CD14-positive monocyte (primary cell): ENCODE data around the gene SEPTIN3. TPM values are rescaled to one million over a fixed set of nuclear protein-coding genes. Genes with fewer than 3 reads are reported as not detected.

Source experiments
- DNase-seq, 3 donors: peaks; one replicate each; pipeline ENCODE4 v3.0.0-alpha.2; 2011 to 2022
- H2AFZ ChIP-seq: 2 replicates; pipeline ENCODE4 v1.6.0; 2012; ENCODE audit warnings: mild to moderate bottlenecking, low read depth, low read length, inconsistent platforms; ENCODE audit not compliant: insufficient read depth, poor library complexity, severe bottlenecking
- H3K27ac ChIP-seq, 2 donors: 1 replicate in 1 of 2; 2 replicates in 1 of 2; pipeline ENCODE4 v1.5.1; 2012 to 2013; ENCODE audit warnings: low read length in 2 of 2, control low read depth in 1 of 2, inconsistent platforms in 1 of 2, low read depth in 1 of 2, mild to moderate bottlenecking in 1 of 2
- H3K27me3 ChIP-seq, 2 donors: one replicate each; pipeline versions ENCODE4 v1.6.0 to v1.6.1; 2011 to 2013; ENCODE audit warnings: low read length in 2 of 2; ENCODE audit not compliant: control insufficient read depth in 2 of 2, insufficient read depth in 2 of 2
- H3K36me3 ChIP-seq, 2 donors: replicated peaks in 1 of 2; 1 replicate in 1 of 2; 2 replicates in 1 of 2; pipeline versions ENCODE4 v1.5.1 to v1.6.1; 2012 to 2013; ENCODE audit warnings: low read length in 2 of 2, control low read depth in 1 of 2, inconsistent platforms in 1 of 2, mild to moderate bottlenecking in 1 of 2; ENCODE audit not compliant: insufficient read depth in 2 of 2, control insufficient read depth in 1 of 2
- H3K4me1 ChIP-seq, 2 donors: 1 replicate in 1 of 2; 2 replicates in 1 of 2; pipeline versions ENCODE4 v1.5.1 to v1.6.1; 2012 to 2013; ENCODE audit warnings: low read length in 2 of 2, control low read depth in 1 of 2, inconsistent platforms in 1 of 2, mild to moderate bottlenecking in 1 of 2, moderate library complexity in 1 of 2; ENCODE audit not compliant: insufficient read depth in 2 of 2, control insufficient read depth in 1 of 2
- H3K4me2 ChIP-seq: replicated peaks from 2 replicates; pipeline ENCODE3; 2012; ENCODE audit warnings: low read length, moderate library complexity, mild to moderate bottlenecking; ENCODE audit not compliant: poor library complexity, severe bottlenecking; ENCODE audit errors: extremely low read depth
- H3K4me3 ChIP-seq, 3 experiments: fragments of 200-600 bp in 1 of 3; sonication (generic) in 1 of 3; replicated peaks in 1 of 3; 1 replicate in 2 of 3; 2 replicates in 1 of 3; pipeline ENCODE4 v1.5.1; 2011 to 2013; ENCODE audit warnings: low read length in 3 of 3, mild to moderate bottlenecking in 3 of 3, control low read depth in 2 of 3, low read depth in 2 of 3, inconsistent platforms in 1 of 3, moderate library complexity in 1 of 3
- H3K79me2 ChIP-seq: 2 replicates; pipeline ENCODE4 v1.6.0; 2012; ENCODE audit warnings: mild to moderate bottlenecking, control low read depth, inconsistent platforms, low read length, moderate library complexity; ENCODE audit not compliant: insufficient read depth
- H3K9ac ChIP-seq: 2 replicates; pipeline ENCODE4 v1.6.0; 2017; ENCODE audit warnings: low read length, mild to moderate bottlenecking; ENCODE audit not compliant: insufficient read depth, poor library complexity, severe bottlenecking
- H3K9me3 ChIP-seq, 2 donors: replicated peaks in 1 of 2; 1 replicate in 1 of 2; 2 replicates in 1 of 2; pipeline versions ENCODE4 v1.5.1 to v1.6.1; 2012 to 2013; ENCODE audit warnings: low read length in 2 of 2, control low read depth in 1 of 2; ENCODE audit not compliant: control insufficient read depth in 1 of 2, insufficient read depth in 1 of 2
- H4K20me1 ChIP-seq: 2 replicates; pipeline ENCODE4 v1.6.0; 2012; ENCODE audit warnings: mild to moderate bottlenecking, low read length, control low read depth, moderate library complexity; ENCODE audit not compliant: insufficient read depth
- H3K27ac Mint-ChIP-seq, 7 donors: one replicate each; pipeline ENCODE4 v1.8.0; 2020; ENCODE audit warnings: mild to moderate bottlenecking in 7 of 7, mixed read lengths in 7 of 7, moderate library complexity in 6 of 7, inconsistent platforms in 2 of 7
- H3K27me3 Mint-ChIP-seq, 3 donors: one replicate each; pipeline ENCODE4 v1.8.0; 2021 to 2022; ENCODE audit warnings: low read depth in 3 of 3, mild to moderate bottlenecking in 3 of 3, mixed read lengths in 3 of 3, moderate library complexity in 3 of 3, inconsistent platforms in 1 of 3
- H3K36me3 Mint-ChIP-seq, 2 donors: one replicate each; pipeline ENCODE4 v1.8.0; 2020; ENCODE audit warnings: mixed read lengths in 2 of 2, inconsistent platforms in 1 of 2, mild to moderate bottlenecking in 1 of 2
- H3K4me1 Mint-ChIP-seq: one replicate; pipeline ENCODE4 v1.8.0; 2020; ENCODE audit warnings: mild to moderate bottlenecking, mixed read lengths
- H3K4me3 Mint-ChIP-seq, 2 donors: one replicate each; pipeline ENCODE4 v1.8.0; 2020; ENCODE audit warnings: mild to moderate bottlenecking in 2 of 2, mixed read lengths in 2 of 2, moderate library complexity in 1 of 2
- H3K9me3 Mint-ChIP-seq, 7 donors: one replicate each; pipeline ENCODE4 v1.8.0; 2020 to 2022; ENCODE audit warnings: mixed read lengths in 7 of 7, mild to moderate bottlenecking in 6 of 7, moderate library complexity in 6 of 7, inconsistent platforms in 2 of 7
- WGBS: methylation state at CpG from one replicate; pipeline ENCODE4 v1.1.5; 2013; ENCODE audit warnings: missing lambda C conversion rate; ENCODE audit not compliant: insufficient coverage; 5-methylcytosine and 5-hydroxymethylcytosine counted together
- intact Hi-C, 2 donors: fragments of 100-400 bp; cut with micrococcal nuclease; formaldehyde crosslinking; loops; one replicate each; pipeline versions ENCODE4 v1.15.0 to v1.15.1; 2023
- polyA plus RNA-seq, 3 donors: library from polyadenylated mRNA; depleted of rRNA in 1 of 3; unstranded in 2 of 3; stranded (reverse) in 1 of 3; fragments of 300-500 nt in 2 of 3; fragments of >200 nt in 1 of 3; fragmentation: Illumina TruSeq in 2 of 3; gene quantifications; 1 replicate in 2 of 3; 2 replicates in 1 of 3; pipeline ENCODE4 v1.2.3, GENCODE V29; 2012 to 2021
- TF ChIP-seq, protein P1 (sequence below): fragments of 200-600 bp; IDR thresholded peaks from one replicate; pipeline ENCODE4 v1.8.0; 2022; ENCODE audit warnings: antibody characterized with exemption, mild to moderate bottlenecking

SEPTIN3 gene
- polyA plus RNA-seq, 3 donors = 0.06 to 0.20 TPM; not detected in 1

DNA sequence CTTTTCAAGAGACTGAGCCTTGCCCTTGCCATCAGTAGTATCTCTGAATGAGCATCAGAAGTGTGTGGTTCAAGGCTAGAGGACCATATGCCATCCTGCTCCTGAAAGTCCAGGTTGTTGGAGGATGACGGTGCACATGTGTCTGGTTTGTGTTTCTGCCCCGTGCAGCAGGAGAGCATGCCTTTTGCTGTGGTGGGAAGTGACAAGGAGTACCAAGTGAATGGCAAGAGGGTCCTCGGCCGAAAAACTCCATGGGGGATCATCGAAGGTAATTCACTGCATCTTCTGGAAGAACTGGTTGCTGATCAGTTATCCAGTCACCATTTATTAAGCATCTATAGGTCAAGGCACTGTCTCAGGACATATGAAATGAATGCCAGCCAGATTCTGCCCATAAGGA lies 23.3 kb downstream of the SEPTIN3 start:
- no peaks in the 10 kb centered on the region for H3K4me1 ChIP-seq
- no peaks in the 10 kb centered on the region for H3K79me2 ChIP-seq
- H4K20me1 ChIP-seq = no peaks in the 10 kb centered on the region
- H3K4me2 ChIP-seq = no peak overlapping the region
- no peaks in the 10 kb centered on the region for H3K9me3 Mint-ChIP-seq
- H3K27ac ChIP-seq = no peak overlapping the region
- TF ChIP-seq, protein P1, sequence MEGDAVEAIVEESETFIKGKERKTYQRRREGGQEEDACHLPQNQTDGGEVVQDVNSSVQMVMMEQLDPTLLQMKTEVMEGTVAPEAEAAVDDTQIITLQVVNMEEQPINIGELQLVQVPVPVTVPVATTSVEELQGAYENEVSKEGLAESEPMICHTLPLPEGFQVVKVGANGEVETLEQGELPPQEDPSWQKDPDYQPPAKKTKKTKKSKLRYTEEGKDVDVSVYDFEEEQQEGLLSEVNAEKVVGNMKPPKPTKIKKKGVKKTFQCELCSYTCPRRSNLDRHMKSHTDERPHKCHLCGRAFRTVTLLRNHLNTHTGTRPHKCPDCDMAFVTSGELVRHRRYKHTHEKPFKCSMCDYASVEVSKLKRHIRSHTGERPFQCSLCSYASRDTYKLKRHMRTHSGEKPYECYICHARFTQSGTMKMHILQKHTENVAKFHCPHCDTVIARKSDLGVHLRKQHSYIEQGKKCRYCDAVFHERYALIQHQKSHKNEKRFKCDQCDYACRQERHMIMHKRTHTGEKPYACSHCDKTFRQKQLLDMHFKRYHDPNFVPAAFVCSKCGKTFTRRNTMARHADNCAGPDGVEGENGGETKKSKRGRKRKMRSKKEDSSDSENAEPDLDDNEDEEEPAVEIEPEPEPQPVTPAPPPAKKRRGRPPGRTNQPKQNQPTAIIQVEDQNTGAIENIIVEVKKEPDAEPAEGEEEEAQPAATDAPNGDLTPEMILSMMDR = no peak
- peaks cover 11 to 28% (median 14%) of the 10 kb centered on the region in 3 donors for H3K27me3 Mint-ChIP-seq
- H3K27me3 ChIP-seq = peaks cover 0 to 5% of the 10 kb centered on the region in 2 donors
- H3K9me3 ChIP-seq = no peaks in the 10 kb centered on the region
- H2AFZ ChIP-seq = no peak overlapping the region
- H3K4me1 Mint-ChIP-seq = peaks cover 10% of the 10 kb centered on the region
- H3K36me3 ChIP-seq = no peaks in the 10 kb centered on the region
- no peak overlapping the region for H3K4me3 ChIP-seq
- H3K9ac ChIP-seq = no peak overlapping the region
- H3K27ac Mint-ChIP-seq = no peak overlapping the region
- intact Hi-C loops = no loop called here
- DNase-seq = no peak
- H3K4me3 Mint-ChIP-seq = no peak overlapping the region
- H3K36me3 Mint-ChIP-seq = no peaks in the 10 kb centered on the region
- WGBS = 100% methylated on average over 4 of the region's 5 CpGs

DNA sequence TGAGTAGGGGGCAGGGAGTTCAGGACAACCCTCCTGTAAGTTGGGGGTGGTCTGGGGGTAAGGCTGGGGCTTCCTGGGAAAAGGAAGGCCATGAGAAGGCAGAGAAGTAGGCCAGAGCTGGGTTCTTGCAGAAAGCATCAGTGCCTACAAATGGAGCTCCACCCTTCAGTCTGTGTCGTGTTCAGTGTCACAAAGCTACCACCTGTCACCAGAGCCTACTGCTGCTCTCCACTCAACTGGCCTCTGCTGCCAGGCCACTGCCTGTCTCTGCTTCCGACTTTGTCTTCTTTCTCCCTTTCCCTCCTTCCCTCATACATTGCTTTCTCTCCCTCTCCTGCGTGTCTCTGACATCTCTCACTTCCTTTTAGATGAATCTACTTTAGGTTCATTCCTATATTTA lies 26.0 kb downstream of the SEPTIN3 start:
- Mint-ChIP-seq H3K27me3 (peaks cover 2 to 20% (median 16%) of the 10 kb centered on the region in 3 donors), H3K27ac (peak overlapping the region in 3 of 7 donors; percentile 2 to 47 (median 24)), H3K4me3 (no peak overlapping the region), H3K36me3 (peaks cover 0 to 2% of the 10 kb centered on the region in 2 donors), H3K9me3 (peaks cover 0 to 5% (median 3%) of the 10 kb centered on the region in 7 donors), H3K4me1 (peaks cover 23% of the 10 kb centered on the region)
- no peak for DNase-seq
- peaks cover 6% of the 10 kb centered on the region for H3K79me2 ChIP-seq
- H2AFZ ChIP-seq = peak overlapping the region; percentile 43
- no peaks in the 10 kb centered on the region for H3K9me3 ChIP-seq
- WGBS = 73% methylated on average over 3 of the region's 3 CpGs
- intact Hi-C loops = loop anchor here (5.0 kb wide), 1 partner anchor 77 kb away; the partner anchor contains the start of genes NAGA (in 2 of the 2) and PHETA2 (in 2 of the 2)
- no peaks in the 10 kb centered on the region for H4K20me1 ChIP-seq
- H3K36me3 ChIP-seq = no peaks in the 10 kb centered on the region
- no peak overlapping the region for H3K4me2 ChIP-seq
- H3K4me3 ChIP-seq = no peak overlapping the region
- TF ChIP-seq, protein P1 = no peak
- no peak overlapping the region for H3K9ac ChIP-seq
- peaks cover 17 to 20% of the 10 kb centered on the region in 2 donors for H3K4me1 ChIP-seq
- peaks cover 0 to 5% of the 10 kb centered on the region in 2 donors for H3K27me3 ChIP-seq
- H3K27ac ChIP-seq = no peak overlapping the region
